Neural cell (in vitro differentiated cells): Measurements from ENCODE around the gene NFE2L1.

ENCODE experiments used
- CTCF ChIP-seq: fragments of 450-650 bp; IDR thresholded peaks from 2 replicates; pipeline ENCODE4 v1.5.1; 2014; ENCODE audit warnings: antibody characterized with exemption, mild to moderate bottlenecking, moderate library complexity; ENCODE audit not compliant: poor library complexity, severe bottlenecking
- EP300 ChIP-seq: fragments of 450-650 bp; conservative IDR thresholded peaks from 2 replicates; pipeline ENCODE4 v1.6.1; 2014; ENCODE audit warnings: antibody characterized with exemption, mild to moderate bottlenecking, moderate library complexity; ENCODE audit not compliant: poor library complexity, severe bottlenecking
- EZH2 ChIP-seq: fragments of 200-600, 300-800 bp; shearing (Covaris generic), sonication (generic); IDR thresholded peaks from 2 replicates; pipeline ENCODE4 v1.6.1; 2014; ENCODE audit warnings: antibody characterized with exemption, low read length, borderline replicate concordance, mild to moderate bottlenecking; ENCODE audit not compliant: insufficient read depth, poor library complexity, severe bottlenecking
- MXI1 ChIP-seq: fragments of 450-650 bp; conservative IDR thresholded peaks from 2 replicates; pipeline ENCODE4 v1.6.1; 2014; ENCODE audit warnings: antibody characterized with exemption, mild to moderate bottlenecking; ENCODE audit not compliant: poor library complexity, severe bottlenecking
- POLR2AphosphoS5 ChIP-seq: IDR thresholded peaks from 2 replicates; pipeline ENCODE4 v1.6.1; 2012
- RAD21 ChIP-seq: fragments of 450-650 bp; conservative IDR thresholded peaks from 2 replicates; pipeline ENCODE4 v1.6.1; 2014; ENCODE audit warnings: antibody characterized with exemption, mild to moderate bottlenecking, moderate library complexity
- SMC3 ChIP-seq: fragments of 450-650 bp; conservative IDR thresholded peaks from 2 replicates; pipeline ENCODE4 v1.6.1; 2014; ENCODE audit warnings: antibody characterized with exemption, mild to moderate bottlenecking, moderate library complexity; ENCODE audit not compliant: poor library complexity
- TAF1 ChIP-seq: IDR thresholded peaks from 2 replicates; pipeline ENCODE4 v1.6.1; 2012; ENCODE audit warnings: low read depth
- TF ChIP-seq, protein P1 (sequence below): IDR thresholded peaks from 2 replicates; pipeline ENCODE4 v1.6.1; 2012; ENCODE audit warnings: borderline replicate concordance

DNA sequence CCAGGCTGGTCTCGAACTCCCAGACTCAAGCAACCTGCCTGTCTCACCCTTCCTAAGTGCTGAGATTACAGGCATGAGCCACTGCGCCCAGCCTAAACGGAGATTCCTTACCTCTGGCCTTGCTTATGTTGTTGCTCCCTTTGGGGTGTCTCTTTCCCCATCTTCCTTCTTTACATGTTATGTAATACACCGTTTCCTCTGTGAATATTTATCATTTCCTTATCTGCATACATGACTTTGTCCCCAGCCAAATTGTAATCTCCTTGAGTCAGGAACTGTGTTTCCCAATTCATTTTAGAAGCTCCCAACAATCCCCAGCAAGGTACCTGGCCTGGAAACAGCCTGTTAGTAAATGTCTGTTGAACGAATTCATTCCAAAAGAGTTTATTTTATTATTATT lies 26.2 kb upstream of the NFE2L1 start:
- TF ChIP-seq POLR2AphosphoS5: no peak
- TF ChIP-seq MXI1: no peak
- no peak for TF ChIP-seq EZH2
- TF ChIP-seq CTCF: no peak
- no peak for TF ChIP-seq RAD21
- TF ChIP-seq EP300: no peak
- TF ChIP-seq TAF1: no peak
- TF ChIP-seq, protein P1, sequence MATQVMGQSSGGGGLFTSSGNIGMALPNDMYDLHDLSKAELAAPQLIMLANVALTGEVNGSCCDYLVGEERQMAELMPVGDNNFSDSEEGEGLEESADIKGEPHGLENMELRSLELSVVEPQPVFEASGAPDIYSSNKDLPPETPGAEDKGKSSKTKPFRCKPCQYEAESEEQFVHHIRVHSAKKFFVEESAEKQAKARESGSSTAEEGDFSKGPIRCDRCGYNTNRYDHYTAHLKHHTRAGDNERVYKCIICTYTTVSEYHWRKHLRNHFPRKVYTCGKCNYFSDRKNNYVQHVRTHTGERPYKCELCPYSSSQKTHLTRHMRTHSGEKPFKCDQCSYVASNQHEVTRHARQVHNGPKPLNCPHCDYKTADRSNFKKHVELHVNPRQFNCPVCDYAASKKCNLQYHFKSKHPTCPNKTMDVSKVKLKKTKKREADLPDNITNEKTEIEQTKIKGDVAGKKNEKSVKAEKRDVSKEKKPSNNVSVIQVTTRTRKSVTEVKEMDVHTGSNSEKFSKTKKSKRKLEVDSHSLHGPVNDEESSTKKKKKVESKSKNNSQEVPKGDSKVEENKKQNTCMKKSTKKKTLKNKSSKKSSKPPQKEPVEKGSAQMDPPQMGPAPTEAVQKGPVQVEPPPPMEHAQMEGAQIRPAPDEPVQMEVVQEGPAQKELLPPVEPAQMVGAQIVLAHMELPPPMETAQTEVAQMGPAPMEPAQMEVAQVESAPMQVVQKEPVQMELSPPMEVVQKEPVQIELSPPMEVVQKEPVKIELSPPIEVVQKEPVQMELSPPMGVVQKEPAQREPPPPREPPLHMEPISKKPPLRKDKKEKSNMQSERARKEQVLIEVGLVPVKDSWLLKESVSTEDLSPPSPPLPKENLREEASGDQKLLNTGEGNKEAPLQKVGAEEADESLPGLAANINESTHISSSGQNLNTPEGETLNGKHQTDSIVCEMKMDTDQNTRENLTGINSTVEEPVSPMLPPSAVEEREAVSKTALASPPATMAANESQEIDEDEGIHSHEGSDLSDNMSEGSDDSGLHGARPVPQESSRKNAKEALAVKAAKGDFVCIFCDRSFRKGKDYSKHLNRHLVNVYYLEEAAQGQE: no peak
- no peak for TF ChIP-seq SMC3
